ENCODE data around the gene RADIL.

GRCh38 chr7:4787947-4788626, 95.4 kb downstream of the RADIL start:
- no peak for TF ChIP-seq CTCF (IDR thresholded peaks at IDR 0.05; ENCODE audit: insufficient read depth, low read depth, low read length)
- no peak for TF ChIP-seq EZH2 (IDR thresholded peaks at IDR 0.05; ENCODE audit: insufficient read depth, low read length)
